Kidney (tissue), 14 donors: ENCODE measurements around the gene ZFP90. TPM values are rescaled to one million over a fixed set of nuclear protein-coding genes. Genes with fewer than 3 reads are reported as not detected.
A peak's percentile ranks its signal among the peaks of the same experiment; 100 is the strongest.

Source experiments
- DNase-seq, 5 donors: peaks; one replicate each; pipeline ENCODE4 v3.0.0-alpha.2; 2013 to 2020
- FAIRE-seq: peaks from 2 replicates; lab custom pipeline; 2012; peaks lifted over from hg19 to GRCh38; lab: Jason Lieb, UNC
- H3K27ac ChIP-seq, 2 donors: one replicate each; pipeline ENCODE4 v1.7.0; 2013; ENCODE audit warnings: low read depth in 2 of 2, low read length in 2 of 2, inconsistent platforms in 1 of 2
- H3K27me3 ChIP-seq: one replicate; pipeline ENCODE4 v1.7.1; 2013; ENCODE audit warnings: low read length, inconsistent platforms; ENCODE audit not compliant: control insufficient read depth, insufficient read depth
- H3K36me3 ChIP-seq, 3 donors: one replicate each; pipeline versions ENCODE4 v1.7.0 to v1.7.1; 2013; ENCODE audit warnings: low read length in 3 of 3, control low read depth in 1 of 3, inconsistent platforms in 1 of 3; ENCODE audit not compliant: insufficient read depth in 3 of 3, control insufficient read depth in 2 of 3
- H3K4me1 ChIP-seq, 3 donors: one replicate each; pipeline versions ENCODE4 v1.7.0 to v1.7.1; 2013; ENCODE audit warnings: low read length in 3 of 3, inconsistent platforms in 1 of 3, low read depth in 1 of 3; ENCODE audit not compliant: control insufficient read depth in 2 of 3, insufficient read depth in 2 of 3
- H3K4me3 ChIP-seq, 3 donors: one replicate each; pipeline versions ENCODE4 v1.7.0 to v1.8.1; 2013; ENCODE audit warnings: low read length in 3 of 3, control low read depth in 1 of 3, inconsistent platforms in 1 of 3
- H3K9ac ChIP-seq, 3 donors: one replicate each; pipeline versions ENCODE4 v1.7.0 to v1.7.1; 2013; ENCODE audit warnings: low read length in 3 of 3, control low read depth in 1 of 3, inconsistent platforms in 1 of 3
- H3K9me3 ChIP-seq, 3 donors: one replicate each; pipeline versions ENCODE4 v1.7.0 to v1.7.1; 2013; ENCODE audit warnings: low read length in 3 of 3, control low read depth in 1 of 3, inconsistent platforms in 1 of 3; ENCODE audit not compliant: control insufficient read depth in 2 of 3, insufficient read depth in 1 of 3
- CTCF ChIP-seq: IDR thresholded peaks from 3 replicates; pipeline ENCODE4 v1.5.1; 2012; ENCODE audit warnings: mild to moderate bottlenecking, moderate library complexity, borderline replicate concordance; ENCODE audit not compliant: insufficient read depth; ENCODE audit errors: extremely low read depth
- intact Hi-C: fragments of 100-400 bp; cut with DNase I; formaldehyde crosslinking; loops from one replicate; pipeline ENCODE4 v1.11.1; 2022
- polyA plus RNA-seq: library from polyadenylated mRNA; stranded (reverse); fragments of 350-450 nt; fragmentation: Illumina TruSeq; extraction: RNeasy Lipid Tissue Mini Kit (QIAGEN cat#74804); gene quantifications from one replicate; pipeline ENCODE4 v1.2.3, GENCODE V29; 2014; ENCODE audit warnings: low read depth, low replicate concordance; ENCODE audit not compliant: insufficient read depth
- total RNA-seq: library from RNA; stranded (reverse); fragmentation: NEBNext Ultra II Directional; extraction: Animal tissue kit (Norgen Biotek cat#: 25700); gene quantifications from one replicate; pipeline ENCODE4 v1.2.1, GENCODE V29; 2021
- donor health status: control.
- donor health status: control.
- donor health status: control.
- donor health status: control.
- donor health status: control.
- donor health status: DM: yes; HTN: yes; CAD: no.
- donor health status: Normal renal cell carcinoma (clear cell type).

The ZFP90 gene
- total and polyA plus RNA-seq, 2 donors from 2014 or later: 10.9 to 30.3 TPM

GRCh38 chr16:68592466-68593337, 53.6 kb downstream of the ZFP90 start:
- intact Hi-C loops: no loop called here
- H3K27ac ChIP-seq: no peak overlapping the region
- no peak overlapping the region for H3K9ac ChIP-seq
- no peak overlapping the region for H3K4me3 ChIP-seq
- no peaks in the 10 kb centered on the region for H3K4me1 ChIP-seq
- DNase-seq (no peak), FAIRE-seq (no peak)
- H3K9me3 ChIP-seq: no peaks in the 10 kb centered on the region
- H3K36me3 ChIP-seq: no peaks in the 10 kb centered on the region
- H3K27me3 ChIP-seq: no peaks in the 10 kb centered on the region
- peak; percentile 6 for TF ChIP-seq CTCF

- DNase-seq: no peak
- no peak for FAIRE-seq
- no peak overlapping the region for H3K9ac ChIP-seq
Measured at GRCh38 chr16:68596266-68596665, 57.2 kb downstream of the ZFP90 start.

GRCh38 chr16:68599586-68599985, 60.5 kb downstream of the ZFP90 start:
- no peak for FAIRE-seq
- H3K27me3 ChIP-seq: no peaks in the 10 kb centered on the region
- H3K4me1 ChIP-seq: no peaks in the 10 kb centered on the region
- H3K36me3 ChIP-seq: no peaks in the 10 kb centered on the region
- H3K4me3 ChIP-seq: no peak overlapping the region
- no peak overlapping the region for H3K27ac ChIP-seq
- intact Hi-C loops: no loop called here
- no peak for DNase-seq
- TF ChIP-seq CTCF: no peak
- H3K9me3 ChIP-seq: no peaks in the 10 kb centered on the region
- H3K9ac ChIP-seq: no peak overlapping the region

More at GRCh38 chr16:68596266-68596665, 57.2 kb downstream of the ZFP90 start:
- no peaks in the 10 kb centered on the region for H3K4me1 ChIP-seq
- H3K36me3 ChIP-seq: no peaks in the 10 kb centered on the region
- H3K27me3 ChIP-seq: no peaks in the 10 kb centered on the region
- H3K27ac ChIP-seq: no peak overlapping the region
- TF ChIP-seq CTCF: no peak
- no peak overlapping the region for H3K4me3 ChIP-seq
- intact Hi-C loops: no loop called here
- no peaks in the 10 kb centered on the region for H3K9me3 ChIP-seq
